G401.6 (cell line): ENCODE data around the gene MON1A.

Experiments
- FAIRE-seq: peaks from 2 replicates; lab custom pipeline; 2012; peaks lifted over from hg19 to GRCh38; lab: Jason Lieb, UNC

MON1A gene

DNA sequence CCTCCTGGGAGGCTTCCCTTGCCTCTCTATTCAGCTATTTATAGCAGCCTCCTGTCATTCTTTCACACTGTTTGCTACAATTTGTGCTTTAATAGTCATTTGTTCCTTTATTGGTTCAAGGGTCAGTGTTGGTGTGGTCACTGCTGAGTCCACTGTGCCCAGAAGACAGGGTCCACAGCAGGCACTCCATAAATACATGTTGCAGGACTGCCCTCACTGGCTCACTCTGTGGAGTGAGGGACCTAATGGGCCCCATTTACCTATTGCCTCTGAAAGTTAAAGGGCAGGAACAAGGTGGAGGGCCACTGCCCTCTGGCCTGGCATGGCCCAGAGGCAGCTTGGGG lies 42.7 kb downstream of the MON1A start:
- FAIRE-seq, result no peak

GRCh38 chr3:49883998-49884397 lies 45.6 kb downstream of the MON1A start:
- FAIRE-seq, result no peak

DNA sequence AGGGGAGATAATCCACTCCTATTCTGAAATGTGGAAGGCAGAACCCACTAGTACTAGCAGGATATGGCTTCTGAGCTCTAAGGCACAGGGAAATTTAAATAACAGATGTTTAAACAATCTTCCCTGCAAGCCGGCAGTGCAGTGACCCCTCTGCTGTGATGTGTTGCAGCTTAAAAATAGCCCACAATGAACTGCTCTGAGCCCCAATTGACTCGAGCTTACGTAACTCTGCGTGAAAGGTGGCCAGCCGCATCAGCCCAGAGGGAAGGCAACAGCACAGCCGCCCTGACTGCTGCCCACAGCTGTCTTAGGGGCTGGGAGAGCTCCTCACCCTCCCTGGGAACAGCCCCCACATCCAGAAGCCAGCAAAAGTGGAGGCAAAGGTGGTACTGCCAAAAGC lies 47.4 kb downstream of the MON1A start:
- no peak for FAIRE-seq

DNA sequence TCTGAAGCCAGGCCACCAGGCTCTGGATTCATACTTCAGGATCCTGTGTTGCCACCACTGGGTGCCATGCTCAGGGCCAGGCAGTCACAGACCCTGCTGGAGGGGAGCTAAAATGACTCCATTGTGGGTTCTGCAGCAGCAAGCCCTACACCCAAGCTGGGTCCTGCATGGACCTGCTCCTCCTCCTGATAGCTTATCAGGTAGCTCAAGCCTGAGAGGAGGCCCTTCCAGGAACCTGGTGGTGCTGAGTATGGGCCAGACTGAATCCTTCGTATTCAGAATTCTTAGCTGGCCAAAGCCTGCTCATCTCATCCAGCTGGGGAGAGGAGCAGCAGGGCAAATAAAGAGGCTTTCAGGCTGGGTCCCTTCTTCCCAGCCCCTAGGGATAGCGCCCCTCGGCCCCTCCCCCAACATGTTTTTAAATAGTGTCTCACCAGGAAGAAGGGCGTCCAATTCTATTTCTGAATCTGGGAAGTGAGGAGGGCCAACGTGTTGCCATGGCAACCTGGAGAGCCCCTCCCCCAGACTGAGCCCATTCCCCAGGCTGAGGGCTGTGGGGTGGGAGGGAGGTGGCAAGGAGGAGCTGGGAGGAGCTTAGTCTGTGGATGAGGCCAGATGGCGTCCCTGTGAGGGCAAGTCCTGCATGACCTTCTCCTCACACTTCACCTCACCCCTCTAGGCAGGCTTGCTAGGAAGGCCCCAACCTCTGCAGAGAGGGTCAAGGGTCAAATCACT lies 48.9 kb downstream of the MON1A start:
- no peak for FAIRE-seq

GRCh38 chr3:49879721-49880120 lies 49.9 kb downstream of the MON1A start:
- FAIRE-seq, result no peak

- FAIRE-seq, result no peak
These were observed 50.9 kb downstream of the MON1A start for GRCh38 chr3:49878686-49879085.

- FAIRE-seq, result no peak
These were observed 51.9 kb downstream of the MON1A start for GRCh38 chr3:49877716-49878115.

DNA sequence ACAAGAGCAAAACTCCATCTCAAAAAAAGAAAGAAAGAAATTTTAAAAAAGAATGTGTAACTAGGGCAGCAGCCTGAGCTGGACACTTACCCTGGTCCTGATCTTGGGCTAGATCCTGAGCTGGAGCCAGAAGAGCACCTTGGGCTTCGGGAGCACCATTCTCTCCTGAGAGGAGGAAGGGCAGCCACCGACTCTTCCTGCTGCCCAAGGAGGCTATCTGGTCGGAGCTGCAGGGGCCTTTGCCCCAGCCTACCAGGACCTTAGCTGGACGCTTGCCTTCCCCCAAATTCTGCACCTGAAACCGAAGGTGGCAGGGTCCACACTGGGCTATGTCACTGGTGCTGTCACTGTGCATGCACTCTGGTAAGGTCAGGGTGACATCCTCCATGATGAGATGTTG lies 53.0 kb downstream of the MON1A start:
- no peak for FAIRE-seq

GRCh38 chr3:49873623-49874022 lies 56.0 kb downstream of the MON1A start:
- no peak for FAIRE-seq

DNA sequence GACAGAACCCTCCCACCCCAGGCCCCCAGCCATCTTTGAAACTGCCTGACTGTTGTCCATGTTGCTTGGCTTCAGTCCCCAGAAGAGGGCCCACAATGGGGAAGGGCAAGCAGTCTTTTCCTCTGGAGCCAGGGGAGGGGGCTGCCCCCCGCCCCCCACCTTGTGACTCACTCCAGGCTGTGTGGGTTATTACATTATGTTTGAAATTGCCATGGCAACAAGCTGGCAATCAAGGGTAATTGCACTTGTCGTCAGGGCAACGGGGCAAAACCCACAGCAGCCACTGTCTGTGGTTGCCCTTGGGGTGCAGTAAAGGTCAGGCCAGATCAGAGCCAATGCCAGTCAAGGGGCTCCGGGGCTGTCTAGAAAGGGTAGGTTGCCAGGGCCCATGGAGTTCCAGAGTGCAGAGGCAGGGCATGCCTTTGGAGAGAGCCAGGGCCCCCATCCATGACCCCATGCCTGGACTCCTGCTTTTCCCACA lies 56.8 kb downstream of the MON1A start:
- FAIRE-seq, result no peak

DNA sequence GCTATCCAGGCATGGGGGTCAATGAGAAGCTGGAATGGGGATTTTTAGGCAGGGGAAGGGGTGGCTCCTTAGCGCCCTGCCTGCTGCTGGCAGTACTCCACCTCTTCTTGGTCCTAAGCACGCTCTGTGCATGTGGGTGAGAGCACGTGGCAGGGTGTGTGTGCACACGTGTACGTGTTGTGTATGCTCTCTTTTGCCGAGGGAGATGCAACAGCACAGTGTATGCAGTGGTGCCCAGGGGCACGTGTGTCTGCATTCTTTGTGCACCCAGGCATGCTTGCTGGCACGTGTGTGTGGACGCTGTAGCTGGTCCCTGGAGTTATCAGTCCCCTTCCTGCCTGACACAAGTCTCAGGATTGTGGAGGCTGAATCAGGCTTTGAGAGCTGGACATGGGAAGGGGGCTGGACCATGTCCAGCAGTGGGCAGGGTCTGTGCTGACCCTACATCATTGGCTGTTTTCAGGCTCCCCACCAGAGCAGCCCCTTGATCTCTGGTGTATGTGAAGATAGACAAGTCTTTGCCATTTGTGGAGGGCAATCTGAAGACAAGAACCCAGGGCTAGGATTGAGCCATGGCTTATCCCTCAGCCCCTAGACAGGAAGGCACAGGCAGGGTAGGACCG lies 58.0 kb downstream of the MON1A start:
- FAIRE-seq, result no peak

GRCh38 chr3:49869525-49870126 lies 60.0 kb downstream of the MON1A start, which contains the start of gene CAMKV:
Gene CAMKV (minus strand): TSS chr3:49869906. CDS start chr3:49862388, 7,518 bp downstream.
- no peak for FAIRE-seq

GRCh38 chr3:49868862-49869466 lies 60.6 kb downstream of the MON1A start:
- no peak for FAIRE-seq

DNA sequence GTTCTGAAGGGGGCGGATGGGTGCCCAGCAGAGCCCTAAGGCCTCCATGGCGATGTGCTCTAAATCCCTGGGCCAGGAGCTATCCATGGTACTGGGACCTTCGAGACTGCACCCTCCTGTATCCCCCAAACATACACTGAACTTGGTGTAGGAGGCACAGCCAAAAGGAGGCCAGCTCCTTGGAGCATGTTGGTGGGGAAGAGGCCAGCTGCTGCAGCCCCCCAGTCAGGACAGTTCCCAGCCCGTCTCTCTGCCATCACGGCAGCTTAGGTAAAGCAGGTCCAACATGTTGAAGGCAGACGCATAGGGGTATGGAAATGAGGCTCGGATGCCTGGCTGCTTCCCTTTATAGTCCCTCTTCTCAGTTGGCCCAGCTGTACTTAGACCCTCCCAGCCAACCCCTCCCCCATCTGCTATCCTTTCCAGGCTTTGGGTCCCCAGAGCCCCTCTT lies 61.7 kb downstream of the MON1A start:
- FAIRE-seq, result no peak

DNA sequence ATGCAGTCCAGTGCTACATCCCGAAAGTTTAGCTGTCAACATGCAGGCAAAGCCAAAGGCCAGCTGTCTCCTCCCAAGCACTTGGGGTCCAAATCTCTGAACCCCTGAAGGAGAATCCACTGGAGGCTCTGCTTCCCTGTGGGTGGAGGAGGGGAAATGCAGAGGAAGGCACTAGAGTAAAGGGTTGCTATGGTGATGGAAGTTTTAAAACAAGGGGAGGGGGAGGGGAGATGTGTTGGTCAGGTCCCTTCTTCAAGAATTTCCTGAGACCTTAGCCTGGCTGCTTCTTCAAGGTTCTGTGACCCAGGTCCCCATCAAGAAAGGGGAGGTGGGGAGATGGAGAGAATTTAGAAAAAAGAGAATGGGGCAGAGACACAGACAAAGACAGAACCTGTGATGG lies 62.2 kb downstream of the MON1A start:
- FAIRE-seq, result no peak

GRCh38 chr3:49865198-49865784 lies 64.3 kb downstream of the MON1A start:
- FAIRE-seq, result no peak

DNA sequence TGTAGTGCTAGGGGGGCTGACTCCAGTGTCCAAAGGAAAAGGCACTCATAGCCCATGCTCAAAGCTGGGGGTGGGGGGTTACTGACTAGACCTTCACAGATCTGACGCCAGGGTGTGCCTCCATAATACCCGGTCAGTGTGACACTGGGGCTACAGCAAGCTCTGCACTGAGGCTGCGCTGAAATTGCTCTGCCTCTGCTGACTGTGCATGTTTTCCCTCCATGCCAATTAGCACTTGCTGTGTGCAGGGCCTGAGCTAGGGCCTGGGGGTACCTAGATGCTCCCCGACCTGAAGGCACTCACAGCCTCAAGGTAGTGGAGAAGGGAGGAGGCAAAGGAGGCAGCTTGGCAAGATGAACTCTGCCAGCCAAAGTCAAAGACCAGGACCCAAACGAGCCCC lies 65.1 kb downstream of the MON1A start:
- FAIRE-seq, result no peak

GRCh38 chr3:49859576-49860305 lies 69.9 kb downstream of the MON1A start:
- FAIRE-seq, result no peak
